Stimulated activated naive CD4-positive, alpha-beta T cell treated with Interleukin-2 at 50 U/mL for 16 hours (primary cell): Measurements from ENCODE around the gene GPR137B.
"Not testable (repeated sequence)": the region's sequence is repeated elsewhere in the genome, so short reads cannot be mapped to it uniquely, and the experiment has no call there.

Source experiments
- DNase-seq: peaks from one replicate; lab custom pipeline; 2025; lab: John Stamatoyannopoulos, UW

The GPR137B gene

GRCh38 chr1:236161230-236161629 lies 18.9 kb downstream of the GPR137B start:
- no peak for DNase-seq

DNA sequence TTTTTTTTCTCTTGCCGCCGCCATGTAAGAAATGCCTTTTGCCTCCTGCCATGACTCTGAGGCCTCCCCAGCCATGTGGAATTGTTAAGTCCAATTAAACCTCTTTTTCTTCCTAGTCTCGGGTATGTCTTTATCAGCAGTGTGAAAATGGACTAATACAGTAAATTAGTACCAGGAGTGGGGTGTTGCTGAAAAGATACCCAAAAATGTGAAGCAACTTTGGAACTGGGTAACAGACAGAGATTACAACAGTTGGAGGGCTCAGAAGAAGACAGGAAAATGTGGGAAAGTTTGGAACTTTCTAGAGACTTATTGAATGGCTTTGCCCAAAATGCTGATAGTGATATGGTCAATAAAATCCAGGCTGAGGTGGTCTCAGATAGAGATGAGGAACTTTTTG lies 19.4 kb downstream of the GPR137B start:
- not testable (repeated sequence) for DNase-seq

DNA sequence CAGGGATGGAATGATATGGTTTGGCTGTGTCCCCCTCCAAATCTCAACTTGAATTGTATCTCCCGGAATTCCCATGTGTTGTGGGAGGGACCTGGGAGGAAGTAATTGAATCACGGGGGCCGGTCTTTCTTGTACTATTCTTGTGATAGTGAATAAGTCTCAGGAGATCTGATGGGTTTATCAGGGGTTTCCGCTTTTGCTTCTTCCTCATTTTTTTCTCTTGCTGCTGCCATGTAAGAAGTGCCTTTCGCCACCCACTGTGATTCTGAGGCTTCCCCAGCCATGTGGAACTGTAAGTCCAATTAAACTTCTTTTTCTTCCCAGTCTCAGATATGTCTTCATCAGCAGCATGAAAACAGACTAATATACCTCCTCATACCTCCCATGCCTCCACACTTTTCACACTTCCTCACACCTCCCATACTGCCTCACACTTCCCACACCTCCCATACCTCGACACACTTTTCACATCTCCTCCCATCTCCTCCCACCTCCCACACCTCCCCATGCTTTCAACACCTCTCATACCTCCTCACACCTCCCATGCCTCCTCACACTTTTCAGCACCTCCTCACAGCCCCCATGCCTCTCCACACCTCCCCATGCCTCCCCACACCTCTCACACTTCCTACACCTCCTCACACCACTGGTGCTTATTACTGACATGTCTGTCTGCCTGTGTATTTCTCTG lies 21.3 kb downstream of the GPR137B start:
- DNase-seq, result no peak

DNA sequence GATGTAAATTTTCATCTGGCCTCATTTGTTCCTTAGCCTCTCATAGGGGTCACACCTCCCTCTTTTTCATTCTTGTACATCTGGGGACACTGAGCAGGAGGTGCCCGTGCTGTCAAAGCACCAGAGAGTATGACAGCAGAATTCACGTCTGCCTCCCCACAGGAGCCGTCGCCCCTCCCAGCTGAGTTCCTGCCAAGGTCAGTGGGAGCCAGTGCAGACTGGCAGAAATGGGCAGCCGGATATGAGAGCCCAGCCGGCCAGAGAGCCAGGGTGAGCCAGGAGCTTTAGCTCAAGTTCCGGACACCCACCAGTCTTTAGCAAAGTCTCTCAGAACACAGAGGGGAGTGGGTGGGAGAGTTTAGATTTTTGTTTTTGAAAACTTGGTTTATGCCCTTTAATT lies 21.9 kb downstream of the GPR137B start:
- DNase-seq, result no peak

DNA sequence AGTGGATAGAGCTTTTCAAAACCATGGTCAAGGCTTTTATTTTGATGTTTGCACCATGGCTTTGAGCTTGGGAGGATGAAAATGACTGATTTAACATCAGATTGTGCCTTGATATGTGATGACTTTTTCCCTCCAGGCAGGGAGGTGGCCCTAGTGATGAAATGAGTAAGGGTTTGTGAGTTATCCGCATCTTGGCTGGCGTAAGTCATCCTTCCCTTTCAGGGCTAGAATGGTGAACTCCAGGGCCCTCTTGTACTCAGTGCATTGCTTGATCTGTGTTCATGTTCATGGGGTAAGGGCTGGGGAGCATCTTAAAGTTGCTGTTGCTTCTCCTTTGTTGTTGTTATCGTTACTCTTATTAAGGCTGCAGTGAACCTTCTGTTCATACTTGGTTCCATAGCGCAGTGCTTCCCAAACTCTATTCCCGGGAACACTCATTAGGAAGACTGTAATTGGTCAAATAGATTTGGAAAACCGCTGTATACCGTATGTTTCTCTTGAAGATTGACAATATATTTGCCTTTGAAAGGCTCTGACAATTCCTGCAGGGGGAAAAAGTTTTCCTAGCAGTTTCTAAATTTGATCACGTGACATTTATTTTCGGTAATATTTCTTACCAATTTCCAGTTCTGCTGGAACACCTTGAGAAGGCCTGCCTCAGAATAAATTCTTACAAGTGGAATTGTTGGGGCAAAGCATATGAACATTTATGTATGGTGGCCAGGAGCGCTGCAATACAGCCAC lies 23.1 kb downstream of the GPR137B start:
- DNase-seq, result no peak

DNA sequence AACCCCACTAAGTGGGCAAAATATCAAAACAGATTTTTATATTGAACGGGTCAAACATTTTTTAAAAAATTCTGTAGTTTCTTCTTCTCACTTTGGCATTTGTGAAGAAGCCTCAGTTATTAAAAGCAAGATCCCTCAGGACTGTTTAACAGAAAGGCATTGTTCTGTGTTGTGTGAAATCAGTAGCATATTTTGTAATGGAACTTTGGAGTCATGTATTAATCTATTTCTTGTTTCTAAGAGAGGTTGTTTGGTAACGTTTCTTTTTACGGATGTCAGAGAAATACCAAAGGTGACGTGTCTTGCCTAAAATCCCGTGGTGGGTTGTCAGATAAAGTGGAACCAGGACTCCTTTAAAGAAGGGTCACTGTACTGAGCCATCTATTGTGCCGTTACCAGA lies 23.7 kb downstream of the GPR137B start:
- no peak for DNase-seq

- no peak for DNase-seq
Measured at GRCh38 chr1:236167154-236167553, 24.8 kb downstream of the GPR137B start.

GRCh38 chr1:236167578-236167977 lies 25.2 kb downstream of the GPR137B start:
- no peak for DNase-seq

DNA sequence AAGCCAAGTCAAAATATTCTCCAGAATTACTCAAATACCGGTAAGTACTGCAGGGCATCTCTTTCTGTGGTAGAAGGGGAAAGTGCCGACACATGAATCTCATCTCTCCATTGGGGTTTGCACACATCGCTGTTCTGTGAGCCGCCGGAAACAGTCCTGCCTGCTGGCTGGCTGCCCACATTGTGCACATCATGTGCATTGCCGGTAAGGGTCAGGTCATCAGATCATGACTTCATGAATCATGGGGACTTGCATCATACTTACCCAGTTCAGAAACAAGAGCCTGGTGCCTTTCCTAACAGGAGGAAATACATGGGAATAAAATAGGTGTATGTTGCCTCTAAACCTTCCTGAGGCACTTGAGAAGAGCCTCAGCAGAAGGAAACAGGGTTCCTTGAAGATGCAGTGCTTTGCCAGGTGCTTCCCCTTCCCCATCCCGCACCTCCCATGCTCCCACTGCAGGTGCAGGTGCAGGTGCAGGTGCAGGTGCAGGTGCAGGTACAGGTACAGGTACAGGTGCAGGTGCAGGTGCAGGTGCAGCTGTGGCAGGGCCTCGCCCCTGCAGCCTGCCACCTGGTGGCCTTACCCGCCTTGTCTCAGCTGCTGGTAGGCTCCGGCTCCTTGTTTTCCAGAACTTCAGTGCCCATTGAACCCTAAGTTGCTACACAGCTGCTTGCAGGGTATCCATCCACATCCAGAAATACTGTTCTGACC lies 26.5 kb downstream of the GPR137B start:
- DNase-seq, result peak; percentile 13

- DNase-seq, result no peak
Measured at GRCh38 chr1:236172041-236172579, 29.8 kb downstream of the GPR137B start.

DNA sequence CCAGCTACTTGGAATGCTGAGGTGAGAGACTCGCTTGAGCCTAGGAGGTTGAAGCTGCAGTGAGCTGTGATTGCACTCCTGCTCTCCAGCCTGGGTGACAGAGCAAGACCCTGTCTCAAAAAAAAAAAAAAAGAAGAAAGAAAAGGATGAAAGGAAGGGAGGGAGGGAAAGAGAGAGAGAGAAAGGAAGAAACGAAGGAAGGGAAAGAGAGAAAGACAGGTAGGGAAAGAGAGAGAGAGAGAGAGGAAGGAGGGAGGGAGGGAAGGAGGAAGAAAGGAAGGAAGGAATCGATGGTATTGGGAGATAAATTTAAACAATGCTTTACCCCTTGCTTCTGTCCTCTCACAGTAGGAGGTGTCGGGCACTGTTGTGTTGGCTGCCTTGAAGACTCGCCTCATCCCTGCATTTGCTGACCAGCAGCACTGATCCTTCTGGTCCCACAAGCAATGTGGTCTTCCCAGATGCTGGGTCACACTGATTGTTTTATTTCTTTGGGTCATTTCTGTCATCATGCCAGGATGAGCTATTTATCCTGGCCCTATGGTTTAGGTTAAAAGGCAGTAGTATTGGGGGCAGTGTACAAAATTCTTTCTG lies 30.9 kb downstream of the GPR137B start:
- DNase-seq, result no peak

DNA sequence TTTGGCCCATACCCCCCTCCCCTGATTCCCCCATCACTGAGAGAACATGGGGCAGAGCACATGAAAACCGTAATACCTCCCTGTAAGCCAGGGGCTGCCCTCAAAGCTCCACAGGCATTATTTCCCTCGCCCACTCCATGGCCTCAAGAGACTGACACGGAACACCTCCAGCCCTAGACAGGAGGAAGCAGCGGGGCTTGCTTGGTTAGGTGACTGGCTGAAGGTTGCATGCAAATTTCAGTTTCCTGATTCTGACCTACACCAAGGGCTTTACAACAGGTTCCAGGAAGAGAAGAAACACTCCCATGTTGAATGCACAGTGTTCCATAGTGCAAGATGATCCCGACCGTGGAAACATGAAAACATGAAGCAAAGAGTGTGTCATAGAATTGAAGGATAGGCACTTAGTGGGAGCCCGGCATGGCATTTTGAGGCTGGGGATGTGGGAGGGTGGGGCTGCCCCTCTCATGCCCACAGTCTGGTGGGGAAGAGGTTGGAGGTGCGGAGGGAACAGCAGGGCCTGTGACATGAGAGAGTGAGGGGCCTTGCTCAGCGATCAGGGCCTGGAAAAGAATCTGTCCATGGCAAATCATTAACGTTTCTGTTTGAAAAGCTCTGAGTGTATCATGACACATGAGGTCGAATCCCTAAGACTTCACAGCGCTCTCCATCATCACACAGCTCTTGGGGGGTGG lies 33.5 kb downstream of the GPR137B start:
- no peak for DNase-seq

GRCh38 chr1:236176337-236177336 lies 34.3 kb downstream of the GPR137B start:
- no peak for DNase-seq

- DNase-seq, result no peak
Measured at GRCh38 chr1:236179634-236180033, 37.3 kb downstream of the GPR137B start.

DNA sequence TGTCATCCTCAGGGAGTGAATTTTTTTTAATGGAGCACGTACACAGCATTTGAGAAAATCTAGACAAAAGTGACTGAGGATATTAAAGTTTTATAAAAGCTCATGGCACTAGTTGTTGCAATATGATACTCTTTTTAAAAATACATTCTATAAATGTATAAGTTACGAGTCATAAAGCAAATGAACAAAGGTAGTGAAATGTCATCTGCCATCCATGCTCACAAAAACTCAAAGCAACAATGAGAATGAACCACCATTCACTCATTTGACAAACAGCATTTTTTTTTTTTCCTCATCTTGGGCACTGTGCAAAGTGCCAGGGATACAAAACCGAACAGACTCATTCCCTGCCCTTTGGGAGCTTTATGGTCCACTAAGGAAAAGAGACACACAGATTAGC lies 38.7 kb downstream of the GPR137B start:
- no peak for DNase-seq

DNA sequence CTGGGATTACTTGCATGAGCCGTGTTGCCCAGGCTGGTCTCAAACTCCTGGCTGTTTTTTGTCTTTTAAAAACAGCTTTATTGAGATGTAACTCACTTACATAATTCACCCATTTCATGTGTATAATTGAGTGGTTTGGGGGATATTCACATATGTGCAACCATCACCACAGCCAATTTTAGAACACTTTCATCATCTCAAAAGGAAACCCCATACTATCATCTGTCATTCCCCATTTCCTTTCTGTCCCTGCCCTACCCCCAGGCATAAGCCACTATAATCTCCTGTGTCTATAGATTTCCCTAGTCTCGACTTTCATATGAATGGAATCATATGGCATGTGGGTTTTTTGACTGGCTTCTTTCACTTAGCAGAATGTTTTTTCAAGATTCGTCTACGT lies 43.3 kb downstream of the GPR137B start:
- no peak for DNase-seq

DNA sequence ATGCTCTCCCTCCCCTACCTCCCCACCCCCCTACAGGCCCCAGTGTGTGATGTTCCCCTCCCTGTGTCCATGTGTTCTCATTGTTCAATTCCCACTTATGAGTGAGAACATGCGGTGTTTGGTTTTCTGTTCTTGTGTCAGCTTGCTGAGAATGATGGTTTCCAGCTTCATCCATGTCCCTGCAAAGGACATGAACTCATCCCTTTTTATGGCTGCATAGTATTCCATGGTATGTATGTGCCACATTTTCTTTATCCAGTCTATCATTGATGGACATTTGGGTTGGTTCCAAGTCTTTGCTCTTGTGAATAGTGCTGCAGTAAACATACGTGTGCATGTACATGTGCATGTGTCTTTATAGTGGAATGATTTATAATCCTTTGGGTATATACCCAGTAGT lies 44.1 kb downstream of the GPR137B start:
- not testable (repeated sequence) for DNase-seq

DNA sequence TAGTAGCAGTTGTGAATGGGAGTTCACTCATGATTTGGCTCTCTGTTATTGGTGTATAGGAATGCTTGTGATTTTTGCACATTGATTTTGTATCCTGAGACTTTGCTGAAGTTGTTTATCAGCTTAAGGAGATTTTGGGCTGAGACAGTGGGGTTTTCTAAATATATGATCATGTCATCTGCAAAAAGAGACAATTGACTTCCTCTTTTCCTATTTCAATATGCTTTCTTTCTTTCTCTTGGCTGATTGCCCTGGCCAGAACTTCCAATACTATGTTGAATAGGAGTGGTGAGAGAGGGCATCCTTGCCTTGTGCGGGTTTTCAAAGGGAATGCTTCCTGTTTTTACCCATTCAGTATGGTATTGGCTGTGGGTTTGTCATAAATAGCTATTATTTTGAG lies 45.7 kb downstream of the GPR137B start:
- DNase-seq, result not testable (repeated sequence)

GRCh38 chr1:236193184-236193583 lies 50.8 kb downstream of the GPR137B start:
- DNase-seq, result no peak

GRCh38 chr1:236200925-236201324 lies 58.6 kb downstream of the GPR137B start:
- no peak for DNase-seq
